ENCODE data around the gene POLR3A.

DNA sequence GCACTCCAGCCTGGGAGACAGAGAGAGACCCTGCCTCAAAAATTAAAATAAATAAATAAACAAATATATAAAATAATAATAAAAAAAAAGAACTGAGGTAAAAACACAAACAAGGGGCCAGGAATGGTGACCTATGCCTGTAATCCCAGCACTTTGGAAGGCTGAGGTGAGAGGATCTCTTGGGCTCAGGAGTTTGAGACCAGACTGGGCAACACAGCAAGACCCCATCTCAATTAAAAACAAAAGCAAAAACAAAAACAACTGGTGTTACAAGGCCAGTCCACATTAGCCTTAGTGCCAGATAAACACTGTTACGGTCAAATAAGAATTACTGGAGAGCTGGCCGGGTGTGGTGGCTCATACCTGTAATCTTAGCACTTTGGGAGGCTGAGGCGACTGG lies 5.6 kb downstream of the POLR3A start:
- TF ChIP-seq, protein P1, sequence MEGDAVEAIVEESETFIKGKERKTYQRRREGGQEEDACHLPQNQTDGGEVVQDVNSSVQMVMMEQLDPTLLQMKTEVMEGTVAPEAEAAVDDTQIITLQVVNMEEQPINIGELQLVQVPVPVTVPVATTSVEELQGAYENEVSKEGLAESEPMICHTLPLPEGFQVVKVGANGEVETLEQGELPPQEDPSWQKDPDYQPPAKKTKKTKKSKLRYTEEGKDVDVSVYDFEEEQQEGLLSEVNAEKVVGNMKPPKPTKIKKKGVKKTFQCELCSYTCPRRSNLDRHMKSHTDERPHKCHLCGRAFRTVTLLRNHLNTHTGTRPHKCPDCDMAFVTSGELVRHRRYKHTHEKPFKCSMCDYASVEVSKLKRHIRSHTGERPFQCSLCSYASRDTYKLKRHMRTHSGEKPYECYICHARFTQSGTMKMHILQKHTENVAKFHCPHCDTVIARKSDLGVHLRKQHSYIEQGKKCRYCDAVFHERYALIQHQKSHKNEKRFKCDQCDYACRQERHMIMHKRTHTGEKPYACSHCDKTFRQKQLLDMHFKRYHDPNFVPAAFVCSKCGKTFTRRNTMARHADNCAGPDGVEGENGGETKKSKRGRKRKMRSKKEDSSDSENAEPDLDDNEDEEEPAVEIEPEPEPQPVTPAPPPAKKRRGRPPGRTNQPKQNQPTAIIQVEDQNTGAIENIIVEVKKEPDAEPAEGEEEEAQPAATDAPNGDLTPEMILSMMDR (conservative IDR thresholded peaks at IDR 0.05) = no peak
- TF ChIP-seq EZH2 (IDR thresholded peaks at IDR 0.05; ENCODE audit: low read depth) = no peak
